SK-N-MC (cell line): Measurements from ENCODE around the gene MADD.

ENCODE experiments used
- FOXP2 ChIP-seq: optimal IDR thresholded peaks from 2 replicates; pipeline ENCODE3; 2011; ENCODE audit warnings: mild to moderate bottlenecking, moderate library complexity; ENCODE audit not compliant: insufficient read depth; ENCODE audit errors: extremely low read length, control extremely low read depth
- POLR2AphosphoS5 ChIP-seq: IDR thresholded peaks from 2 replicates; pipeline ENCODE4 v1.6.1; 2012; ENCODE audit warnings: mild to moderate bottlenecking, low read depth, low read length, borderline replicate concordance

GRCh38 chr11:47284151-47284550 is 14.2 kb downstream of the MADD start:
- TF ChIP-seq POLR2AphosphoS5 (no peak), FOXP2 (no peak)
